Right lobe of liver (tissue), 4 donors: Measurements from ENCODE around the gene GFOD1.

ENCODE experiments used
- CTCF ChIP-seq, 4 donors: fragments of 200-600 bp in 3 of 4; fragments of 450-650 bp in 1 of 4; IDR thresholded peaks; one replicate each; pipeline versions ENCODE4 v1.5.1 to v1.8.0; 2016 to 2022; ENCODE audit warnings: antibody characterized with exemption in 4 of 4, mild to moderate bottlenecking in 2 of 4
- POLR2A ChIP-seq: fragments of 450-650 bp; IDR thresholded peaks from one replicate; pipeline ENCODE4 v1.6.1; 2017; ENCODE audit warnings: antibody characterized with exemption, mild to moderate bottlenecking
- donor health status: DM: no; HTN: no; CAD: no.
- donor health status: DM: no; HTN: no; CAD: no.
- donor health status: DM: no; HTN: yes; CAD: no.

- no peak for TF ChIP-seq CTCF (IDR thresholded peaks at IDR 0.05)
- no peak for TF ChIP-seq POLR2A
These were observed 86.6 kb downstream of the GFOD1 start for GRCh38 chr6:13400772-13401171.
